ENCODE measurements around the gene CYP19A1. TPM values are rescaled to one million over a fixed set of nuclear protein-coding genes. Genes with fewer than 3 reads are reported as not detected.
"Not testable (repeated sequence)": the region's sequence is repeated elsewhere in the genome, so short reads cannot be mapped to it uniquely, and the experiment has no call there.

CYP19A1 gene
- total RNA-seq, 5 donors from 2014 or later (not counting 1 experiment from before 2014, with no cell fraction given), result 0.23 TPM; not detected in 4

GRCh38 chr15:51266656-51267050 lies 71.7 kb downstream of the CYP19A1 start:
- CTCF ChIA-PET, result no interaction called here
- POLR2A ChIA-PET, result no interaction called here
- Mint-ChIP-seq H3K4me3 (peak overlapping the region in 1 of 3 donors; percentile 8), H3K9me3 (no peaks in the 10 kb centered on the region), H3K36me3 (no peaks in the 10 kb centered on the region), H3K27me3 (peaks cover 25 to 37% of the 10 kb centered on the region in 2 donors), H3K4me1 (peaks cover 5 to 7% (median 6%) of the 10 kb centered on the region in 3 donors), H3K27ac (no peak overlapping the region)
- Histone ChIP-seq H3K9me3 (no peaks in the 10 kb centered on the region), H3K36me3 (ENCODE audit: control insufficient read depth in 2 of 2, extremely low read depth in 1 of 2, insufficient read depth in 1 of 2, low read length in 1 of 2) (no peaks in the 10 kb centered on the region), H3K4me3 (ENCODE audit: control insufficient read depth in 1 of 2, extremely low read depth in 1 of 2, low read length in 1 of 2) (no peak overlapping the region), H3K27me3 (replicated peaks in 1 of 2; ENCODE audit: control insufficient read depth in 2 of 2, extremely low read depth in 1 of 2, insufficient read depth in 2 of 2, low read length in 1 of 2) (peaks cover 6 to 22% of the 10 kb centered on the region in 2 experiments), H3K4me1 (ENCODE audit: control insufficient read depth in 1 of 2, extremely low read depth in 1 of 2, insufficient read depth in 2 of 2, low read length in 2 of 2) (no peaks in the 10 kb centered on the region), H3K27ac (ENCODE audit: low read length) (no peak overlapping the region)
- no peak for ATAC-seq (replicated peaks in 1 of 4)
- 65% methylated on average over 9 of the region's 9 CpGs for WGBS (ENCODE audit: insufficient coverage)
- no peak for DNase-seq

- ChIA-PET POLR2A (interaction anchor here in 1 of 2 donors (0.6 kb wide), 1 partner anchor 1314 kb away, joined by 3 read pairs; no protein-coding TSS in a partner anchor), CTCF (no interaction called here)
- no peak for ATAC-seq (replicated peaks in 1 of 4)
- Histone ChIP-seq H3K36me3 (ENCODE audit: control insufficient read depth in 2 of 2, extremely low read depth in 1 of 2, insufficient read depth in 1 of 2, low read length in 1 of 2) (no peaks in the 10 kb centered on the region), H3K27me3 (replicated peaks in 1 of 2; ENCODE audit: control insufficient read depth in 2 of 2, extremely low read depth in 1 of 2, insufficient read depth in 2 of 2, low read length in 1 of 2) (peaks cover 6 to 22% of the 10 kb centered on the region in 2 experiments), H3K27ac (ENCODE audit: low read length) (no peak overlapping the region), H3K9me3 (no peaks in the 10 kb centered on the region), H3K4me1 (ENCODE audit: control insufficient read depth in 1 of 2, extremely low read depth in 1 of 2, insufficient read depth in 2 of 2, low read length in 2 of 2) (no peaks in the 10 kb centered on the region), H3K4me3 (ENCODE audit: control insufficient read depth in 1 of 2, extremely low read depth in 1 of 2, low read length in 1 of 2) (no peak overlapping the region)
- Mint-ChIP-seq H3K9me3 (peaks cover 0 to 7% (median 0%) of the 10 kb centered on the region in 3 donors), H3K27ac (no peak overlapping the region), H3K36me3 (no peaks in the 10 kb centered on the region), H3K4me3 (no peak overlapping the region), H3K27me3 (peaks cover 30 to 37% of the 10 kb centered on the region in 2 donors), H3K4me1 (peaks cover 5 to 7% (median 6%) of the 10 kb centered on the region in 3 donors)
- no peak for DNase-seq
- 81% methylated on average over 2 of the region's 5 CpGs for WGBS (ENCODE audit: insufficient coverage)
Measured at GRCh38 chr15:51265037-51265555, 73.3 kb downstream of the CYP19A1 start.

- DNase-seq (no peak), ATAC-seq (replicated peaks in 1 of 4) (no peak)
- Mint-ChIP-seq H3K36me3 (no peaks in the 10 kb centered on the region), H3K27ac (no peak overlapping the region), H3K9me3 (peaks cover 0 to 7% (median 0%) of the 10 kb centered on the region in 3 donors), H3K27me3 (peaks cover 29 to 34% of the 10 kb centered on the region in 2 donors), H3K4me3 (no peak overlapping the region), H3K4me1 (peaks cover 5 to 7% (median 6%) of the 10 kb centered on the region in 3 donors)
- ChIA-PET POLR2A (no interaction called here), CTCF (no interaction called here)
- H3K36me3 ChIP-seq (ENCODE audit: control insufficient read depth in 2 of 2, extremely low read depth in 1 of 2, insufficient read depth in 1 of 2, low read length in 1 of 2), result no peaks in the 10 kb centered on the region
- no peak overlapping the region for H3K4me3 ChIP-seq (ENCODE audit: control insufficient read depth in 1 of 2, extremely low read depth in 1 of 2, low read length in 1 of 2)
- no peaks in the 10 kb centered on the region for H3K9me3 ChIP-seq
- H3K27me3 ChIP-seq (replicated peaks in 1 of 2; ENCODE audit: control insufficient read depth in 2 of 2, extremely low read depth in 1 of 2, insufficient read depth in 2 of 2, low read length in 1 of 2), result peaks cover 6 to 22% of the 10 kb centered on the region in 2 experiments
- no peaks in the 10 kb centered on the region for H3K4me1 ChIP-seq (ENCODE audit: control insufficient read depth in 1 of 2, extremely low read depth in 1 of 2, insufficient read depth in 2 of 2, low read length in 2 of 2)
- no peak overlapping the region for H3K27ac ChIP-seq (ENCODE audit: low read length)
Measured at GRCh38 chr15:51263726-51264125, 74.7 kb downstream of the CYP19A1 start.

- Mint-ChIP-seq H3K36me3 (no peaks in the 10 kb centered on the region), H3K4me3 (no peak overlapping the region), H3K27me3 (peaks cover 29 to 34% of the 10 kb centered on the region in 2 donors), H3K4me1 (peaks cover 4 to 5% (median 4%) of the 10 kb centered on the region in 3 donors), H3K27ac (no peak overlapping the region), H3K9me3 (peaks cover 0 to 7% (median 2%) of the 10 kb centered on the region in 3 donors)
- DNase-seq, result no peak
- H3K9me3 ChIP-seq, result no peaks in the 10 kb centered on the region
- H3K4me1 ChIP-seq (ENCODE audit: control insufficient read depth in 1 of 2, extremely low read depth in 1 of 2, insufficient read depth in 2 of 2, low read length in 2 of 2), result no peaks in the 10 kb centered on the region
- POLR2A ChIA-PET, result no interaction called here
- no peaks in the 10 kb centered on the region for H3K36me3 ChIP-seq (ENCODE audit: control insufficient read depth in 2 of 2, extremely low read depth in 1 of 2, insufficient read depth in 1 of 2, low read length in 1 of 2)
- peaks cover 7 to 22% of the 10 kb centered on the region in 2 experiments for H3K27me3 ChIP-seq (replicated peaks in 1 of 2; ENCODE audit: control insufficient read depth in 2 of 2, extremely low read depth in 1 of 2, insufficient read depth in 2 of 2, low read length in 1 of 2)
- no peak for ATAC-seq (replicated peaks in 1 of 4)
- H3K4me3 ChIP-seq (ENCODE audit: control insufficient read depth in 1 of 2, extremely low read depth in 1 of 2, low read length in 1 of 2), result no peak overlapping the region
- no peak overlapping the region for H3K27ac ChIP-seq (ENCODE audit: low read length)
- CTCF ChIA-PET, result no interaction called here
- WGBS (ENCODE audit: insufficient coverage), result 72% methylated on average over 3 of the region's 3 CpGs
Measured at GRCh38 chr15:51263116-51263515, 75.3 kb downstream of the CYP19A1 start.

- H3K36me3 Mint-ChIP-seq, result no peaks in the 10 kb centered on the region
- H3K27me3 Mint-ChIP-seq, result peaks cover 27 to 33% of the 10 kb centered on the region in 2 donors
Measured at GRCh38 chr15:51262463-51262862, 75.9 kb downstream of the CYP19A1 start.

GRCh38 chr15:51261113-51261512 lies 77.3 kb downstream of the CYP19A1 start:
- H3K4me3 ChIP-seq (ENCODE audit: control insufficient read depth in 1 of 2, extremely low read depth in 1 of 2, low read length in 1 of 2); H3K27ac Mint-ChIP-seq; H3K36me3 Mint-ChIP-seq; H3K4me1 ChIP-seq (ENCODE audit: control insufficient read depth in 1 of 2, extremely low read depth in 1 of 2, insufficient read depth in 2 of 2, low read length in 2 of 2); POLR2A ChIA-PET; H3K27me3 ChIP-seq (replicated peaks in 1 of 2; ENCODE audit: control insufficient read depth in 2 of 2, extremely low read depth in 1 of 2, insufficient read depth in 2 of 2, low read length in 1 of 2); DNase-seq; CTCF ChIA-PET; H3K27ac ChIP-seq (ENCODE audit: low read length); H3K4me3 Mint-ChIP-seq; H3K4me1 Mint-ChIP-seq; H3K9me3 ChIP-seq; H3K36me3 ChIP-seq (ENCODE audit: control insufficient read depth in 2 of 2, extremely low read depth in 1 of 2, insufficient read depth in 1 of 2, low read length in 1 of 2); H3K9me3 Mint-ChIP-seq; ATAC-seq (replicated peaks in 1 of 4): not testable (repeated sequence)
- peaks cover 24 to 27% of the 10 kb centered on the region in 2 donors for H3K27me3 Mint-ChIP-seq
- WGBS (ENCODE audit: insufficient coverage), result 74% methylated on average over 5 of the region's 7 CpGs

More at GRCh38 chr15:51262463-51262862, 75.9 kb downstream of the CYP19A1 start:
- H3K4me1 ChIP-seq (ENCODE audit: control insufficient read depth in 1 of 2, extremely low read depth in 1 of 2, insufficient read depth in 2 of 2, low read length in 2 of 2), result no peaks in the 10 kb centered on the region
- H3K4me1 Mint-ChIP-seq, result peaks cover 0 to 3% (median 3%) of the 10 kb centered on the region in 3 donors
- H3K4me3 ChIP-seq (ENCODE audit: control insufficient read depth in 1 of 2, extremely low read depth in 1 of 2, low read length in 1 of 2), result no peak overlapping the region
- ATAC-seq (replicated peaks in 1 of 4) (no peak), DNase-seq (no peak)
- ChIA-PET CTCF (no interaction called here), POLR2A (no interaction called here)
- no peak overlapping the region for H3K27ac Mint-ChIP-seq
- WGBS (ENCODE audit: insufficient coverage), result no CpG with 5 or more reads among the region's 2 CpGs
- peaks cover 6 to 18% of the 10 kb centered on the region in 2 experiments for H3K27me3 ChIP-seq (replicated peaks in 1 of 2; ENCODE audit: control insufficient read depth in 2 of 2, extremely low read depth in 1 of 2, insufficient read depth in 2 of 2, low read length in 1 of 2)
- no peak overlapping the region for H3K27ac ChIP-seq (ENCODE audit: low read length)
- H3K36me3 ChIP-seq (ENCODE audit: control insufficient read depth in 2 of 2, extremely low read depth in 1 of 2, insufficient read depth in 1 of 2, low read length in 1 of 2), result no peaks in the 10 kb centered on the region
- no peaks in the 10 kb centered on the region for H3K9me3 ChIP-seq
- H3K4me3 Mint-ChIP-seq, result no peak overlapping the region
- H3K9me3 Mint-ChIP-seq, result peaks cover 0 to 7% (median 3%) of the 10 kb centered on the region in 3 donors

Data from T-cell (primary cell).